HG03159 (cell line): ENCODE measurements around the gene PAX6.

ENCODE experiments used
- ATAC-seq: cut with Tn5 transposase; IDR thresholded peaks from one replicate; pipeline ENCODE4 v1.9.1; 2021; ENCODE audit warnings: mild to moderate bottlenecking, moderate library complexity; ENCODE audit not compliant: unreplicated experiment

The PAX6 gene

GRCh38 chr11:31810779-31811647 lies at the start of gene PAX6:
TSS of gene PAX6 (minus strand) at chr11:31811322. CDS start at chr11:31806411, 4,911 bp downstream.
- ATAC-seq, result peak; percentile 69

- no peak for ATAC-seq
These were observed 49.3 kb upstream of the PAX6 start for GRCh38 chr11:31860391-31860790.

- no peak for ATAC-seq
These were observed 45.1 kb upstream of the PAX6 start for GRCh38 chr11:31856248-31856647.

DNA sequence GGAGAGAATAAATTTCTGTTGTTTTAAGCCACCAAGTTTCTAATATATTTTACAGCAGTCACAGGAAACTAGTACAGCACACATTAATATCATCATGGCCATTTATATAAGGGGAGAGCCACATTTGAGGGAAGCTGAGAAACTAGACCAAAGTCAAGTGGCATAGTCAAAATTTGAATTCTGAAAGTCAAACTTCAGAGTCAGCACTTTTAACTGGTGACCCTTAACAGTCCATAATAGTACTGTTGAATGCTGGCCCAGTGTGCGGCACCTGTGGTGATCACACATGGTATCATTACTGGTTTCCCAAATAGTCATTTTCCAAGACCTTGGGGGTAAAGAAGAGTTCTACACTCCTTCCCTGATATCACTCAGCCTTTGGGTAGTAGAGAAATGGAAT lies 44.3 kb upstream of the PAX6 start:
- no peak for ATAC-seq

GRCh38 chr11:31850365-31850764 lies 39.2 kb upstream of the PAX6 start:
- ATAC-seq, result no peak

DNA sequence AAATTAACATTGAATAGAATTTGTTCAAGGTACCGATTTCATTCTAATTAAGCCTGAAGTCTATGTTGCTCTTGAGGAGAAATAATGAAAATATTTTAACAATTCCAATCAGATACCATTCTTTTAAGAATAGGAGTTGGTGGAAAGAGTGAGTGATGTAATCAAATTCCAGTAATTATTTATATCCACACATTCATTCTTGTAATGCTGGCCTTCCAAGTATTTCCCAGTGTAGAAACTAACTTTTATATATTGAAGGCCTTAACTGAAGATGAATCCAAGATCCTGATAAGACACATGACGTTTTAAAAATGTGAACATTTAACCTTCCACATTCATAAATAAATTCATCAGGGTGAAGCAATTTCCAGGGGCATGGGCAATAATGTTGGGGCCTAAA lies 36.6 kb upstream of the PAX6 start:
- ATAC-seq, result no peak

DNA sequence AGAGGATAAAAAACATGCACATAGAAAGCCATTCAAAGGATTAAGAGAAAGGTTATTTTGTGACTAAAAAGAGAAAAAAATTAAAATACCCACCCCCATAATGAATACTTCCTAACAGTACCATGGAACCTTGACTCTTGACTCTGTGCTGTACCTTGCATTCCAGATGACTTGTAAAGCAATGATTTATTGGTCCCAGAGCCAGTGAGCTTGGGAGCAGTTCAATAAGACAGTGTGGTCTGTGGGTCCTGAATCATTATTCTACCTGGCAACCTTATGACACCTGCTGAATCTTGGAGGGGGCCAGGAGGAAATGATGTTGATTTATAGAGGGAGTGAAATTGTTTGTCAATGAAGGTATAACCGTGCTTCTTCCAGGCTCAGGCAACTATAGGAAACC lies 34.2 kb upstream of the PAX6 start:
- ATAC-seq, result no peak

- no peak for ATAC-seq
These were observed 33.2 kb upstream of the PAX6 start for GRCh38 chr11:31844351-31844750.

GRCh38 chr11:31841435-31841834 lies 30.3 kb upstream of the PAX6 start:
- ATAC-seq, result no peak

- ATAC-seq, result no peak
These were observed 23.1 kb upstream of the PAX6 start for GRCh38 chr11:31834237-31834636.

DNA sequence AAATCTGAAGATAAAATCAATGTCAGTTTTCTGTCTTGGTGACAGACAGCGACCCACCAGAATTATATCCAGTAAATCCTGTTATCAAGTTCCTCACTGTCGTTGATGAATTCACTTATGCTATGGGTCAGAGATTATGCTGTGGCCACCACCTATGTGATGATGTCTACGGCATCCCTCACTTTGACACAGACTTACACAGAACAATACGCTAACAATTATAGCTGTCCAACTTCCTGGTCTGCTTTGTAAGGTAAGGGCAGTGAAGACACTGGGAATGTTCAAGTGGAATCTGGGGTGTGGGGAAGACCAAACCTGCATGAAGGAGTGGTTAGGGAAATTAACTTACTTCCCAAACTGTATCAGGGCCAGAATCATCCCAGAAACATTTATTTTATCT lies 19.3 kb upstream of the PAX6 start:
- ATAC-seq, result no peak

- ATAC-seq, result no peak
These were observed 17.1 kb upstream of the PAX6 start for GRCh38 chr11:31828217-31828616.

DNA sequence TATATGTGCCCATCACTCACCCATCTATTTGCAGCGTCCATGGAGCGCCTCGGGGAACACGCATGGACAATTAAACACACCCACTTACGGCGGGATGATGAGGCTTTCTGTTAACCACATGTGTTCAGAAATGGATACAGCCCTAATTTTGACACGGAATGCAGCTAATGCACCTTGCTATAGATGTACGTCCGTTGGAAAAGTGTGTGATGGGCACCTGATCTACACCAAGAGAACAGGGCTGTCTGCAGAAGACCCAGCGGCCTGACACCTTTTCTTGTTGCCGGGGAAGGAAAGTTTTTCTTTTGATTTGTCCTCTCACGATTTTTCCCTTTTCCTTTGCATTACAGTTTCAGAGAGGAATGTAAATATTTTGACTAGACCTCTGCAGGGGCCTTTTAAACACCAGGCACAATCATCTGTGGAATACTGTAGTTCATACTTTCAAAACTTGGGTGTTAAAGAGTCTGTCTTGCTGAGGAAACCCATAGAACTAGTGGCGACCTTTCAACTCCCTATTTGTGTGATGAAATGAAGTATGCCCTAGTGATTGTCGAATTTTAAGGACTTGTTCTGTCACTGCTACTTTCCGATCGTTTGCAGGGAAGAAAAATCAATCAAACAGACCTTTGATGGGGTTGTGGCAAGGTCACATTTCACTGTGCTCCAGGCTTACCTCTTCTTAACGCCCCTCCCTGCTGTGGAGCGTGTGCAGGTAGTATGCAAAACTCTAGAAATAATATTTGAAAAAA lies 16.5 kb upstream of the PAX6 start:
- no peak for ATAC-seq

GRCh38 chr11:31826536-31827438 lies 15.7 kb upstream of the PAX6 start:
- ATAC-seq, result no peak

DNA sequence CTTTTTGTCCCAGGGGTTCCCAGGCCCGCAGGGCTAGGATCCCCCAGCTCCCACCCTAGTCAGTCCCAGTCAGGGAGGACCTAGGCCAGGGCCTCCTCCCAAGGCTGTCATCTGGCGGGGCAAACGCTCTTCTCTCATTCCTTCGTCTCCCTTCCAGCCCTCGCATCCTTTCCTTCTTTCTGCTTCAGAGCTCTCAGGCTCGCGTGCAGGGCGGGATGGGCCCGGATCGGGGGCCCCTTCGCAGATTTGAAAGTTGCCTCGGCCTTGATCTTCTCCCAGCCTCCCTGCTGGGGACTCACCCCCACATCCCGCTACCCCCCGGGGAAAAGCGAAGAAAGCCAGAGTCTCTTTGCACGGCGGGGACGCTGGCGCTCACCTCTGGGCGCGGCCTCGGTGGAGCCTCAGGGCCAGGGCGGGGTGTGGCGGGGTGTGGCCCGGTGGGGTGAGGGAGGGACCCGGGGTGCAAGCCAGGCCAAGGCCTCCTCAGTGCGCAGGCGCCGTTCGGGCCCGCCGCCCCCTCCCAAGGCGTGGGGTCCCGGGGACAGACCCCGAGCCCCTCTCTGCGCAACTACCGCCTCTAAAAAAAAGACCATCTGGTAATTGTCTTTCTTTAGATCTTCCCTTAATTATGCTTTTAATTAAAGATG lies 14.8 kb upstream of the PAX6 start:
- no peak for ATAC-seq

DNA sequence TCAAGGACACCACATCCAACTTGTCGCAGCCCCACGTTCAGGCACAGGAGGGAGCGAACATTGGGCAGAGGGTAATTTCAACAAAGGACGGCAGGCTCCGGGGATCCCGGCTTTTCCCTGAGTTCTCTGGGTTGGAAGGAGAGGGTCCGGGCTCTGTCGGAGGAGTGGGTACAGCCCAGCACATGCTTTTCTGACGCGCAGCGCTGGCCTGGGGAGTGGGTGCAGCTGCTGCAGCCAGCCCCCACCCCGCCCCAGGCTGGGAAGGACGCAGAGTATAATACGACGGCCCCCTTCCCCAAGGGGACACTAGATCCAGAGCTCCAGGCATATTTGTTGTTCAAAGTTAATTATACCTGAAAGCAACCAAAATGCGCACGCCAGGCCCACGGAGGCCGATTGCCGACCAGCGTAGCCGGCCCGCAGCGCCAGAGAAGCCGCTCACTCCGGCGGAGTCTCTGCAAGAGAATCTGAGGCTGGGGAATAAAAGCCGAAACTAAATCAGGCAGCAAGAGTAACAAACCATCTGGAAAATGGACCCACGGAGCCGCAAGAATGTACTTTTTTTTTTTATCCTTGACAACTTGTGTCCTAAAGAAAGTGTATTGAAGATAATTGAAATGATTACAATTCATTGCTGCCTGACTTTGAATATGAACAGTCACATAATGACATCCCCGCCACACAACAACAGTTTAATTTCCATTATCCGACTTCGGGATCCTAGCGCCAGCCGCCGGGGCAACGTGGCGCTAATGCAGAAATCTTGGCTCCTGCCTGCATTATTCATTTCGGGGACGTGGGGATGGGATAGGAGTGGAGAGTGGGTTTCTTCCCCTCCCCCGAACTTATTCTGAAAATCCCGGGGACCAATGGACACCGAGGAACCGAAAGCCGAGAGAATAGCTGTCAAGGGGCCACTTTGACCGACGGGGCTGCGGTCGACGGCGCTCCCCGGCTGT lies 14.0 kb upstream of the PAX6 start:
- ATAC-seq, result no peak

DNA sequence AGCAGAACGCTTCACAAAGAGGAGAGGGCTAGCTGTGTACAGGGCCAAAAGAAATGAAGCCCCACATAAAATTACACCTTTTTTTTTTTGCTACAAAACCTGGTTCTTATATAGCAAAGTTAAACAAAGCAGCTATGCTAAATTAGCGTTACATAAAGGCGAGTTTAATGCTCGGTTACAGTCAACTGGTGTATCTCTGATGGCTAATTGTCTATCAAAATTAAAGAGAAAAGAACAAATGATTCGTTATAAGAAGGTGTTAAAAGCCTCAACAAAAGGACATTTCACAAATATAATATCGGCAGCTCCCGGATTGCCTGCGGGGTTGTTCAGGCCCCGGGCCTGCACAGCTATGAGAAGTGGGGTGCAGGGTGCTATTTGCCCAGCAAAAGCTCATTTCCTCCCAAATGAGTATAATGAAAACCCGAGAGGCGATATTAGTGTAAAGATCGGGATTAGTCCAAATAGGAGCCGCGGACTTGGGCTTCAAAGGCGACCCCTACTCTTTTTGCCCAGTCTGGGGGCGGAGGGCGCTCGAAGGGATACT lies 13.3 kb upstream of the PAX6 start:
- ATAC-seq, result no peak

- no peak for ATAC-seq
These were observed 12.7 kb upstream of the PAX6 start for GRCh38 chr11:31823644-31824331.
